K562 (cell line): ENCODE measurements around the gene KCNH8. TPM values are rescaled to one million over a fixed set of nuclear protein-coding genes. Genes with fewer than 3 reads are reported as not detected.

Experiments
- ATAC-seq: fragments of 200-7000 bp; cut with Tn5 transposase; 3 replicates; pipeline ENCODE4 v1.9.1; 2020; ENCODE audit warnings: moderate library complexity
- BruUV-seq: library from RNA; stranded (reverse); fragments of 400-500 nt; replicated peaks from 2 replicates; lab custom pipeline; 2021; lab: Mats Ljungman, UMichigan
- CTCF ChIA-PET: fragments of 300-600 bp; formaldehyde crosslinking; extraction: SDS; loops from one replicate; lab custom pipeline; 2021; ENCODE audit warnings: low intra/inter-chr PET ratio; lab: Yijun Ruan, JAX
- POLR2A ChIA-PET: fragments of 300-600, 350-650 bp; sonication (Branson Sonifier 250); formaldehyde crosslinking; extraction: SDS; loops from one replicate; lab custom pipeline; 2021; ENCODE audit warnings: antibody characterized with exemption, inconsistent platforms; lab: Yijun Ruan, JAX
- DNase-seq, 4 experiments: peaks; one replicate each; pipeline versions ENCODE4 v3.0.0 to v3.0.0-alpha.2; 2011 to 2018; ENCODE audit warnings: low spot score in 3 of 4, mixed read lengths in 3 of 4; ENCODE audit errors: extremely low read depth in 1 of 4
- FAIRE-seq: peaks from 2 replicates; lab custom pipeline; 2011; peaks lifted over from hg19 to GRCh38; lab: Jason Lieb, UNC
- H2AFZ ChIP-seq: 2 replicates; pipeline ENCODE4 v1.6.0; 2011; ENCODE audit warnings: low read depth, low read length, control low read depth, inconsistent platforms
- H3K27ac ChIP-seq: fragments of 200-600 bp; 3 replicates; pipeline ENCODE4 v1.8.0; 2011; ENCODE audit warnings: low read depth, mild to moderate bottlenecking, control low read depth, inconsistent platforms, low read length, moderate library complexity, mixed read lengths; ENCODE audit errors: extremely low read depth
- H3K27me3 ChIP-seq, 2 experiments: fragments of 300-600 bp in 1 of 2; 2 replicates in 1 of 2; 3 replicates in 1 of 2; pipeline versions ENCODE4 v1.6.0 to v1.8.0; 2011; ENCODE audit warnings: inconsistent platforms in 2 of 2, low read length in 2 of 2, mild to moderate bottlenecking in 1 of 2, mixed read lengths in 1 of 2, moderate library complexity in 1 of 2; ENCODE audit not compliant: control insufficient read depth in 2 of 2, insufficient read depth in 2 of 2
- H3K36me3 ChIP-seq: fragments of 300-600 bp; 3 replicates; pipeline ENCODE4 v1.8.0; 2011; ENCODE audit warnings: mild to moderate bottlenecking, low read length, inconsistent platforms; ENCODE audit not compliant: control insufficient read depth, insufficient read depth
- H3K4me1 ChIP-seq, 2 experiments: fragments of 200-600 bp in 1 of 2; replicated peaks in 1 of 2; 2 replicates in 1 of 2; 3 replicates in 1 of 2; pipeline versions ENCODE4 v1.5.1 to v1.8.0; 2011; ENCODE audit warnings: inconsistent platforms in 2 of 2, low read length in 2 of 2, mild to moderate bottlenecking in 1 of 2, mixed read lengths in 1 of 2, moderate library complexity in 1 of 2; ENCODE audit not compliant: control insufficient read depth in 2 of 2, insufficient read depth in 2 of 2
- H3K4me2 ChIP-seq: 2 replicates; pipeline ENCODE4 v1.6.1; 2011; ENCODE audit warnings: low read length, control low read depth, inconsistent platforms, mixed read lengths; ENCODE audit not compliant: insufficient read depth
- H3K4me3 ChIP-seq: fragments of 200-600 bp; sonication (generic), shearing (Covaris generic); 2 replicates; pipeline ENCODE4 v1.5.1; 2016; ENCODE audit warnings: control low read depth, inconsistent platforms
- H3K79me2 ChIP-seq: fragments of 200-600 bp; 3 replicates; pipeline ENCODE4 v1.8.0; 2011; ENCODE audit warnings: low read length, inconsistent platforms; ENCODE audit not compliant: control insufficient read depth, insufficient read depth
- H3K9ac ChIP-seq, 2 experiments: 2 replicates each; pipeline versions ENCODE4 v1.6.0 to v1.6.1; 2011; ENCODE audit warnings: low read depth in 2 of 2, low read length in 2 of 2, control low read depth in 1 of 2, inconsistent platforms in 1 of 2, mild to moderate bottlenecking in 1 of 2, mixed read lengths in 1 of 2; ENCODE audit not compliant: insufficient read depth in 1 of 2
- H3K9me1 ChIP-seq: one replicate; pipeline ENCODE4 v1.6.0; 2011; ENCODE audit warnings: inconsistent platforms, mild to moderate bottlenecking, low read length, moderate library complexity; ENCODE audit not compliant: control insufficient read depth, insufficient read depth
- H3K9me3 ChIP-seq: replicated peaks from 2 replicates; pipeline ENCODE4 v1.5.1; 2011; ENCODE audit warnings: low read depth, low read length, inconsistent platforms; ENCODE audit not compliant: control insufficient read depth, insufficient read depth
- H4K20me1 ChIP-seq: replicated peaks from 2 replicates; pipeline ENCODE4 v1.6.1; 2011; ENCODE audit warnings: low read length, inconsistent platforms, mixed read lengths; ENCODE audit not compliant: control insufficient read depth, insufficient read depth
- DMBX1 ChIP-seq: fragments of 250-450 bp; sonication (Bioruptor Pico); IDR thresholded peaks from 2 replicates; pipeline ENCODE4 v1.8.0; 2022; ENCODE audit warnings: inconsistent platforms, mild to moderate bottlenecking, moderate library complexity, borderline replicate concordance
- FOXA1 ChIP-seq: fragments of 450-650 bp; IDR thresholded peaks from 2 replicates; pipeline ENCODE4 v1.6.1; 2016; ENCODE audit warnings: mild to moderate bottlenecking, borderline replicate concordance
- HLTF ChIP-seq: fragments of 450-650 bp; IDR thresholded peaks from 2 replicates; pipeline ENCODE4 v1.6.1; 2016
- SIN3B ChIP-seq: fragments of 450-650 bp; IDR thresholded peaks from 2 replicates; pipeline ENCODE4 v1.6.1; 2017; ENCODE audit warnings: low read depth, mild to moderate bottlenecking, moderate library complexity
- ZNF311 ChIP-seq: fragments of 250-450 bp; sonication (Bioruptor Pico); IDR thresholded peaks from 2 replicates; pipeline ENCODE4 v1.4.0; 2020; ENCODE audit warnings: mild to moderate bottlenecking, moderate library complexity
- ZNF586 ChIP-seq: fragments of 450-650 bp; formaldehyde crosslinking; conservative IDR thresholded peaks from 2 replicates; pipeline ENCODE4 v1.4.0; 2020; ENCODE audit warnings: mild to moderate bottlenecking, moderate library complexity
- WGBS: fragments of 100-300 bp; shearing (Covaris generic); methylation state at CpG from one replicate; pipeline ENCODE4 v1.1.6; 2016; ENCODE audit warnings: low coverage, mixed read lengths; ENCODE audit not compliant: insufficient coverage; ENCODE audit errors: missing lambda C conversion rate; 5-methylcytosine and 5-hydroxymethylcytosine counted together
- in situ Hi-C: fragments of 300-500 bp; cut with MboI; formaldehyde crosslinking; loops from 4 replicates; pipeline ENCODE4 v1.15.0; 2018; ENCODE audit warnings: inconsistent platforms, mixed read lengths
- intact Hi-C: fragments of 100-400 bp; cut with micrococcal nuclease; formaldehyde crosslinking; loops from 2 replicates; pipeline ENCODE4 v1.14.2; 2022
- polyA plus RNA-seq, 8 experiments: library from polyadenylated mRNA; depleted of rRNA in 4 of 8; stranded (reverse) in 5 of 8; unstranded in 3 of 8; fragments of >200 nt; fragmentation: Nextera tagmentation in 2 of 8; fragmentation: Illumina TruSeq in 1 of 8; extraction: Ambion mirVana in 2 of 8; extraction: Trizol in 1 of 8; gene quantifications; 2 replicates each; pipeline versions ENCODE4 v1.2.1 to v1.2.3, GENCODE V29; 2011 to 2014; ENCODE audit warnings: inconsistent platforms in 1 of 8, missing spikeins in 1 of 8
- total RNA-seq, 7 experiments: library from RNA; depleted of rRNA in 6 of 7; stranded (reverse); fragments of >200 nt in 6 of 7; fragmentation: Illumina TruSeq in 2 of 7; extraction: Trizol in 2 of 7; gene quantifications; 2 replicates each; pipeline versions ENCODE4 v1.2.1 to v1.2.3, GENCODE V29; 2011 to 2021; ENCODE audit warnings: low replicate concordance in 1 of 7
- TF ChIP-seq, protein P1 (sequence below): fragments of 250-450 bp; sonication (Bioruptor Pico); IDR thresholded peaks from 2 replicates; pipeline ENCODE4 v1.5.0; 2020; ENCODE audit warnings: mild to moderate bottlenecking, borderline replicate concordance
- TF ChIP-seq, protein P2 (sequence below): fragments of 450-650 bp; IDR thresholded peaks from 2 replicates; pipeline ENCODE4 v1.6.1; 2018; ENCODE audit warnings: mild to moderate bottlenecking, low read depth; ENCODE audit not compliant: partially characterized antibody
- TF ChIP-seq, protein P3 (sequence below): fragments of 450-650 bp; formaldehyde crosslinking; IDR thresholded peaks from 2 replicates; pipeline ENCODE4 v1.4.0; 2020; ENCODE audit warnings: mild to moderate bottlenecking, moderate library complexity
- TF ChIP-seq, protein P4 (sequence below), 2 experiments: IDR thresholded peaks; 2 replicates each; pipeline ENCODE4 v1.6.1; 2012; ENCODE audit warnings: improper control_type of control experiment in 2 of 2, low read depth in 2 of 2, low read length in 2 of 2, borderline replicate concordance in 1 of 2
- TF ChIP-seq, protein P5 (sequence below): fragments of 450-650 bp; IDR thresholded peaks from 2 replicates; pipeline ENCODE4 v1.6.1; 2014; ENCODE audit warnings: low read depth, mild to moderate bottlenecking, moderate library complexity, borderline replicate concordance

Gene KCNH8
- total and polyA plus RNA-seq, 9 of the 15 experiments (the other 6 are each of a cell fraction or from before 2014, with no cell fraction given) = 0.02 to 0.08 (median 0.04) TPM; not detected in 6

DNA sequence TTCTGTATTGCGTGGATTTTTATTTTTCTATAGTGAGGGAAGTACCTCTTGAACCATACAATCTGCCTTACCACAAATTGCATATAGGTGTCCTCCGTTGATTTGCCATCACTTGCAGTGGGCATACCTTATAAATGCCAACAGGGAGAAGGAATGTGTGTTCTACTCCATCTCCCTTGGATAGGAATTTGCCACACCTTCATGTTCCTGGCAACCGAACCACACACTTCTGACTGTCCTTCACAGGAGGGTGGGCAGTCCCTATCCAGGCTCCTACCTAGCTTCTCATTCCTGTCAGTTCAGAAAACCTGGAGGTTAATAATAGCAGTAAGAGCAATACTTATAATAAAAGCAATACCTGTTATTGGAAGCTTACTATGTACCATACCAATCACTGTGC, 428.0 kb downstream of the KCNH8 start:
- WGBS = 4% methylated on average over 3 of the region's 3 CpGs
- H3K4me1 ChIP-seq = no peaks in the 10 kb centered on the region
- H3K4me2 ChIP-seq = no peak overlapping the region
- ChIA-PET CTCF (no interaction called here), POLR2A (no interaction called here)
- H2AFZ ChIP-seq = no peak overlapping the region
- no peak overlapping the region for H3K9ac ChIP-seq
- TF ChIP-seq, protein P1, sequence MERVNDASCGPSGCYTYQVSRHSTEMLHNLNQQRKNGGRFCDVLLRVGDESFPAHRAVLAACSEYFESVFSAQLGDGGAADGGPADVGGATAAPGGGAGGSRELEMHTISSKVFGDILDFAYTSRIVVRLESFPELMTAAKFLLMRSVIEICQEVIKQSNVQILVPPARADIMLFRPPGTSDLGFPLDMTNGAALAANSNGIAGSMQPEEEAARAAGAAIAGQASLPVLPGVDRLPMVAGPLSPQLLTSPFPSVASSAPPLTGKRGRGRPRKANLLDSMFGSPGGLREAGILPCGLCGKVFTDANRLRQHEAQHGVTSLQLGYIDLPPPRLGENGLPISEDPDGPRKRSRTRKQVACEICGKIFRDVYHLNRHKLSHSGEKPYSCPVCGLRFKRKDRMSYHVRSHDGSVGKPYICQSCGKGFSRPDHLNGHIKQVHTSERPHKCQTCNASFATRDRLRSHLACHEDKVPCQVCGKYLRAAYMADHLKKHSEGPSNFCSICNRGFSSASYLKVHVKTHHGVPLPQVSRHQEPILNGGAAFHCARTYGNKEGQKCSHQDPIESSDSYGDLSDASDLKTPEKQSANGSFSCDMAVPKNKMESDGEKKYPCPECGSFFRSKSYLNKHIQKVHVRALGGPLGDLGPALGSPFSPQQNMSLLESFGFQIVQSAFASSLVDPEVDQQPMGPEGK = no peak
- TF ChIP-seq, protein P2, sequence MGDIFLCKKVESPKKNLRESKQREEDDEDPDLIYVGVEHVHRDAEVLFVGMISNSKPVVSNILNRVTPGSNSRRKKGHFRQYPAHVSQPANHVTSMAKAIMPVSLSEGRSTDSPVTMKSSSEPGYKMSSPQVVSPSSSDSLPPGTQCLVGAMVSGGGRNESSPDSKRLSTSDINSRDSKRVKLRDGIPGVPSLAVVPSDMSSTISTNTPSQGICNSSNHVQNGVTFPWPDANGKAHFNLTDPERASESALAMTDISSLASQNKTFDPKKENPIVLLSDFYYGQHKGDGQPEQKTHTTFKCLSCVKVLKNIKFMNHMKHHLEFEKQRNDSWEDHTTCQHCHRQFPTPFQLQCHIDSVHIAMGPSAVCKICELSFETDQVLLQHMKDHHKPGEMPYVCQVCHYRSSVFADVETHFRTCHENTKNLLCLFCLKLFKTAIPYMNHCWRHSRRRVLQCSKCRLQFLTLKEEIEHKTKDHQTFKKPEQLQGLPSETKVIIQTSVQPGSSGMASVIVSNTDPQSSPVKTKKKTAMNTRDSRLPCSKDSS = no peak
- TF ChIP-seq, protein P3, sequence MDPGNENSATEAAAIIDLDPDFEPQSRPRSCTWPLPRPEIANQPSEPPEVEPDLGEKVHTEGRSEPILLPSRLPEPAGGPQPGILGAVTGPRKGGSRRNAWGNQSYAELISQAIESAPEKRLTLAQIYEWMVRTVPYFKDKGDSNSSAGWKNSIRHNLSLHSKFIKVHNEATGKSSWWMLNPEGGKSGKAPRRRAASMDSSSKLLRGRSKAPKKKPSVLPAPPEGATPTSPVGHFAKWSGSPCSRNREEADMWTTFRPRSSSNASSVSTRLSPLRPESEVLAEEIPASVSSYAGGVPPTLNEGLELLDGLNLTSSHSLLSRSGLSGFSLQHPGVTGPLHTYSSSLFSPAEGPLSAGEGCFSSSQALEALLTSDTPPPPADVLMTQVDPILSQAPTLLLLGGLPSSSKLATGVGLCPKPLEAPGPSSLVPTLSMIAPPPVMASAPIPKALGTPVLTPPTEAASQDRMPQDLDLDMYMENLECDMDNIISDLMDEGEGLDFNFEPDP (CRISPR knock-in tag) = no peak
- TF ChIP-seq DMBX1 (no peak), SIN3B (no peak), FOXA1 (no peak), HLTF (no peak), ZNF586 (no peak), ZNF311 (CRISPR knock-in tag) (no peak)
- TF ChIP-seq, protein P4, sequence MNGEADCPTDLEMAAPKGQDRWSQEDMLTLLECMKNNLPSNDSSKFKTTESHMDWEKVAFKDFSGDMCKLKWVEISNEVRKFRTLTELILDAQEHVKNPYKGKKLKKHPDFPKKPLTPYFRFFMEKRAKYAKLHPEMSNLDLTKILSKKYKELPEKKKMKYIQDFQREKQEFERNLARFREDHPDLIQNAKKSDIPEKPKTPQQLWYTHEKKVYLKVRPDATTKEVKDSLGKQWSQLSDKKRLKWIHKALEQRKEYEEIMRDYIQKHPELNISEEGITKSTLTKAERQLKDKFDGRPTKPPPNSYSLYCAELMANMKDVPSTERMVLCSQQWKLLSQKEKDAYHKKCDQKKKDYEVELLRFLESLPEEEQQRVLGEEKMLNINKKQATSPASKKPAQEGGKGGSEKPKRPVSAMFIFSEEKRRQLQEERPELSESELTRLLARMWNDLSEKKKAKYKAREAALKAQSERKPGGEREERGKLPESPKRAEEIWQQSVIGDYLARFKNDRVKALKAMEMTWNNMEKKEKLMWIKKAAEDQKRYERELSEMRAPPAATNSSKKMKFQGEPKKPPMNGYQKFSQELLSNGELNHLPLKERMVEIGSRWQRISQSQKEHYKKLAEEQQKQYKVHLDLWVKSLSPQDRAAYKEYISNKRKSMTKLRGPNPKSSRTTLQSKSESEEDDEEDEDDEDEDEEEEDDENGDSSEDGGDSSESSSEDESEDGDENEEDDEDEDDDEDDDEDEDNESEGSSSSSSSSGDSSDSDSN (IDR thresholded peaks at IDR 0.05; ENCODE audit: borderline replicate concordance in 1 of 2, low read depth in 2 of 2, low read length in 2 of 2) = no peak
- TF ChIP-seq, protein P5, sequence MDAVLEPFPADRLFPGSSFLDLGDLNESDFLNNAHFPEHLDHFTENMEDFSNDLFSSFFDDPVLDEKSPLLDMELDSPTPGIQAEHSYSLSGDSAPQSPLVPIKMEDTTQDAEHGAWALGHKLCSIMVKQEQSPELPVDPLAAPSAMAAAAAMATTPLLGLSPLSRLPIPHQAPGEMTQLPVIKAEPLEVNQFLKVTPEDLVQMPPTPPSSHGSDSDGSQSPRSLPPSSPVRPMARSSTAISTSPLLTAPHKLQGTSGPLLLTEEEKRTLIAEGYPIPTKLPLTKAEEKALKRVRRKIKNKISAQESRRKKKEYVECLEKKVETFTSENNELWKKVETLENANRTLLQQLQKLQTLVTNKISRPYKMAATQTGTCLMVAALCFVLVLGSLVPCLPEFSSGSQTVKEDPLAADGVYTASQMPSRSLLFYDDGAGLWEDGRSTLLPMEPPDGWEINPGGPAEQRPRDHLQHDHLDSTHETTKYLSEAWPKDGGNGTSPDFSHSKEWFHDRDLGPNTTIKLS = no peak
- FAIRE-seq (no peak), DNase-seq (no peak), ATAC-seq (no peak)
- no peaks in the 10 kb centered on the region for H3K79me2 ChIP-seq
- no peaks in the 10 kb centered on the region for H3K27me3 ChIP-seq
- in situ Hi-C loops = no loop called here
- intact Hi-C loops = no loop called here
- H3K9me1 ChIP-seq = no peaks in the 10 kb centered on the region
- H4K20me1 ChIP-seq = no peaks in the 10 kb centered on the region
- peaks cover 2% of the 10 kb centered on the region; the same call in 1 of the 2 replicates for H3K9me3 ChIP-seq
- BruUV-seq = no TSS peak
- H3K27ac ChIP-seq = no peak overlapping the region
- no peaks in the 10 kb centered on the region for H3K36me3 ChIP-seq
- no peak overlapping the region for H3K4me3 ChIP-seq
